GM12878 (cell line): ENCODE measurements around the gene GYS2. TPM values are rescaled to one million over a fixed set of nuclear protein-coding genes. Genes with fewer than 3 reads are reported as not detected.

ENCODE experiments used
- ATAC-seq: fragments of 200-7000 bp; cut with Tn5 transposase; 3 replicates; pipeline ENCODE4 v1.9.1; 2020; ENCODE audit warnings: mild to moderate bottlenecking, moderate library complexity
- BruUV-seq: library from RNA; stranded (reverse); fragments of 400-500 nt; replicated peaks from 2 replicates; lab custom pipeline; 2021; lab: Mats Ljungman, UMichigan
- CTCF ChIA-PET: fragments of 300-600 bp; sonication (Branson Sonifier 250); formaldehyde crosslinking; extraction: SDS; loops from one replicate; lab custom pipeline; 2021; ENCODE audit warnings: inconsistent platforms; lab: Yijun Ruan, JAX
- POLR2A ChIA-PET: fragments of 350-600 bp; formaldehyde crosslinking; extraction: SDS; loops from one replicate; lab custom pipeline; 2021; ENCODE audit warnings: inconsistent platforms; lab: Charles Lee
- RAD21 ChIA-PET: fragments of 300-600 bp; sonication (Branson Sonifier 250); formaldehyde crosslinking; loops from one replicate; lab custom pipeline; 2023; ENCODE audit warnings: antibody characterized with exemption; ENCODE audit not compliant: unreplicated experiment; lab: Charles Lee
- SMC1A ChIA-PET: fragments of 300-600 bp; sonication (Branson Sonifier 250); formaldehyde crosslinking; loops from one replicate; lab custom pipeline; 2023; ENCODE audit not compliant: unreplicated experiment, uncharacterized antibody; lab: Charles Lee
- DNase-seq: peaks from one replicate; pipeline ENCODE4 v3.0.0-alpha.2; 2011; ENCODE audit warnings: low read depth, low spot score
- FAIRE-seq: peaks from 3 replicates; lab custom pipeline; 2011; peaks lifted over from hg19 to GRCh38; lab: Jason Lieb, UNC
- H2AFZ ChIP-seq: 2 replicates; pipeline ENCODE4 v1.6.0; 2011; ENCODE audit warnings: low read depth, low read length, control low read depth; ENCODE audit not compliant: control insufficient read depth
- H3K27ac ChIP-seq: 2 replicates; pipeline ENCODE4 v1.5.1; 2011; ENCODE audit warnings: control low read depth; ENCODE audit not compliant: control insufficient read depth, insufficient read depth
- H3K27me3 ChIP-seq, 2 experiments: replicated peaks in 1 of 2; 2 replicates each; pipeline versions ENCODE4 v1.6.0 to v1.6.1; 2011; ENCODE audit warnings: low read length in 1 of 2; ENCODE audit not compliant: control insufficient read depth in 2 of 2, insufficient read depth in 2 of 2
- H3K36me3 ChIP-seq, 2 experiments: 2 replicates each; pipeline ENCODE4 v1.5.1; 2011; ENCODE audit warnings: low read length in 1 of 2; ENCODE audit not compliant: control insufficient read depth in 2 of 2, insufficient read depth in 2 of 2
- H3K4me1 ChIP-seq: 2 replicates; pipeline ENCODE4 v1.6.1; 2011; ENCODE audit warnings: mild to moderate bottlenecking, low read length, moderate library complexity, mixed read lengths; ENCODE audit not compliant: control insufficient read depth, insufficient read depth
- H3K4me2 ChIP-seq: 2 replicates; pipeline ENCODE4 v1.6.0; 2011; ENCODE audit warnings: control low read depth; ENCODE audit not compliant: control insufficient read depth, insufficient read depth
- H3K4me3 ChIP-seq: fragments of 200-600 bp; sonication (generic); 2 replicates; pipeline ENCODE4 v1.5.1; 2016
- H3K79me2 ChIP-seq: 2 replicates; pipeline ENCODE4 v1.6.0; 2011; ENCODE audit warnings: low read length; ENCODE audit not compliant: control insufficient read depth, insufficient read depth
- H3K9ac ChIP-seq: 2 replicates; pipeline ENCODE4 v1.8.0; 2011; ENCODE audit warnings: low read length, control low read depth, mixed read lengths; ENCODE audit not compliant: control insufficient read depth, insufficient read depth
- H3K9me3 ChIP-seq: replicated peaks from 3 replicates; pipeline ENCODE4 v1.5.1; 2011; ENCODE audit warnings: mild to moderate bottlenecking, low read length; ENCODE audit not compliant: control insufficient read depth, insufficient read depth
- H4K20me1 ChIP-seq: 2 replicates; pipeline ENCODE4 v1.6.0; 2011; ENCODE audit not compliant: control insufficient read depth, insufficient read depth
- ATF7 ChIP-seq: fragments of 450-650 bp; IDR thresholded peaks from 2 replicates; pipeline ENCODE4 v1.6.1; 2016; ENCODE audit warnings: low read depth, mild to moderate bottlenecking
- CEBPZ ChIP-seq: fragments of 150-350 bp; IDR thresholded peaks from 2 replicates; pipeline ENCODE4 v1.6.1; 2016; ENCODE audit warnings: low read depth, low read length
- EED ChIP-seq: sonication (generic); IDR thresholded peaks from 2 replicates; pipeline ENCODE4 v1.6.1; 2016; ENCODE audit warnings: antibody characterized with exemption, low read depth
- EP300 ChIP-seq, 2 experiments: fragments of 150-350 bp in 1 of 2; IDR thresholded peaks; 2 replicates each; pipeline ENCODE4 v1.6.1; 2011 to 2012; ENCODE audit warnings: low read depth in 2 of 2, low read length in 2 of 2, borderline replicate concordance in 1 of 2, improper control_type of control experiment in 1 of 2, inconsistent platforms in 1 of 2; ENCODE audit not compliant: control insufficient read depth in 1 of 2
- ETV6 ChIP-seq, 2 experiments: fragments of 450-650 bp in 1 of 2; IDR thresholded peaks in 1 of 2; conservative IDR thresholded peaks in 1 of 2; 2 replicates each; pipeline ENCODE4 v1.6.1; 2014; ENCODE audit warnings: antibody characterized with exemption in 1 of 2, borderline replicate concordance in 1 of 2, low read depth in 1 of 2, mild to moderate bottlenecking in 1 of 2, moderate library complexity in 1 of 2
- IRF4 ChIP-seq: IDR thresholded peaks from 2 replicates; pipeline ENCODE4 v1.6.1; 2011; ENCODE audit warnings: low read depth, low read length
- MEF2B ChIP-seq: fragments of 450-650 bp; IDR thresholded peaks from 2 replicates; pipeline ENCODE4 v1.6.1; 2018; ENCODE audit warnings: mild to moderate bottlenecking, moderate library complexity; ENCODE audit not compliant: partially characterized antibody, poor library complexity, severe bottlenecking
- NR2C2 ChIP-seq: IDR thresholded peaks from 2 replicates; pipeline ENCODE4 v1.6.1; 2011; ENCODE audit warnings: borderline replicate concordance, low read depth; ENCODE audit not compliant: control insufficient read depth, insufficient read length
- SUPT20H ChIP-seq: IDR thresholded peaks from 2 replicates; pipeline ENCODE4 v1.6.1; 2011; ENCODE audit warnings: low read depth, mild to moderate bottlenecking, low read length, moderate library complexity, borderline replicate concordance; ENCODE audit not compliant: control insufficient read depth
- TCF3 ChIP-seq: IDR thresholded peaks from 2 replicates; pipeline ENCODE4 v1.6.1; 2012; ENCODE audit warnings: low read depth, mild to moderate bottlenecking, low read length, borderline replicate concordance; ENCODE audit not compliant: insufficient read depth
- USF2 ChIP-seq: IDR thresholded peaks from 2 replicates; pipeline ENCODE4 v1.6.1; 2011; ENCODE audit warnings: low read depth, low read length, improper control_type of control experiment, borderline replicate concordance
- ZNF687 ChIP-seq: fragments of 450-650 bp; IDR thresholded peaks from 2 replicates; pipeline ENCODE4 v1.6.1; 2017; ENCODE audit warnings: mild to moderate bottlenecking, moderate library complexity
- WGBS: methylation state at CpG from one replicate; pipeline ENCODE4 v1.1.6; 2016; ENCODE audit warnings: low lambda C conversion rate; ENCODE audit not compliant: insufficient replicate concordance, insufficient coverage; ENCODE audit errors: missing lambda C conversion rate; 5-methylcytosine and 5-hydroxymethylcytosine counted together
- in situ Hi-C: fragments of 300-500 bp; cut with MboI; formaldehyde crosslinking; loops from 9 replicates; pipeline ENCODE4 v1.14.3; 2018; ENCODE audit warnings: mixed read lengths
- intact Hi-C: fragments of 100-400 bp; cut with micrococcal nuclease; formaldehyde crosslinking; loops from one replicate; pipeline ENCODE4 v1.14.2; 2022; ENCODE audit not compliant: unreplicated experiment
- polyA plus RNA-seq, 11 experiments: library from polyadenylated mRNA; depleted of rRNA in 4 of 11; unstranded in 6 of 11; stranded (reverse) in 5 of 11; fragments of >200 nt; fragmentation: Nextera tagmentation in 4 of 11; fragmentation: Illumina TruSeq in 1 of 11; extraction: Ambion mirVana in 4 of 11; extraction: Trizol in 1 of 11; gene quantifications; 1 replicate in 1 of 11; 2 replicates in 10 of 11; pipeline versions ENCODE4 v1.2.1 to v1.2.3, GENCODE V29; 2011 to 2016; ENCODE audit warnings: inconsistent platforms in 2 of 11, missing spikeins in 2 of 11, low read depth in 1 of 11
- total RNA-seq, 4 experiments: library from RNA; depleted of rRNA in 3 of 4; stranded (reverse); fragments of >200 nt in 3 of 4; fragmentation: Illumina TruSeq in 1 of 4; extraction: Trizol in 1 of 4; gene quantifications; 2 replicates each; pipeline versions ENCODE4 v1.2.1 to v1.2.3, GENCODE V29; 2013 to 2021

GYS2 gene
- total and polyA plus RNA-seq, 10 of the 15 experiments (the other 5 are each of a cell fraction or from before 2014, with no cell fraction given), result not detected

GRCh38 chr12:21600196-21600595 lies 4.5 kb downstream of the GYS2 start:
- POLR2A ChIA-PET, result no interaction called here
- no TSS peak for BruUV-seq
- Histone ChIP-seq H3K4me3 (no peak overlapping the region), H2AFZ (no peak overlapping the region), H3K4me2 (no peak overlapping the region), H3K27me3 (no peaks in the 10 kb centered on the region), H4K20me1 (no peaks in the 10 kb centered on the region), H3K36me3 (no peaks in the 10 kb centered on the region), H3K9ac (no peak overlapping the region), H3K79me2 (no peaks in the 10 kb centered on the region), H3K9me3 (no peaks in the 10 kb centered on the region), H3K4me1 (0 out of 2 replicates have a peak, but pooled peaks cover 3% of the 10 kb centered on the region), H3K27ac (no peak overlapping the region)
- 57% methylated on average over 5 of the region's 5 CpGs for WGBS
- RAD21 ChIA-PET, result no interaction called here
- DNase-seq (no peak), ATAC-seq (no peak), FAIRE-seq (no peak)
- in situ Hi-C loops (no loop called here), intact Hi-C loops (no loop called here)
- SMC1A ChIA-PET, result interaction anchor here (0.6 kb wide), 1 partner anchor 35 kb away, joined by 3 read pairs; no protein-coding TSS in a partner anchor
- TF ChIP-seq CEBPZ, result no peak
- TF ChIP-seq SUPT20H, result no peak
- TF ChIP-seq EP300 (IDR thresholded peaks at IDR 0.05; ENCODE audit: borderline replicate concordance in 1 of 2, control insufficient read depth in 1 of 2, low read depth in 2 of 2, low read length in 2 of 2), result no peak
- no peak for TF ChIP-seq EED
- TF ChIP-seq MEF2B, result no peak
- TF ChIP-seq NR2C2, result no peak
- no peak for TF ChIP-seq ETV6 (conservative IDR thresholded peaks at IDR 0.05 in 1 of 2, IDR thresholded peaks at IDR 0.05 in 1 of 2; ENCODE audit: borderline replicate concordance in 1 of 2, low read depth in 1 of 2)
- no peak for TF ChIP-seq IRF4
- no peak for TF ChIP-seq ZNF687
- no peak for TF ChIP-seq ATF7
- no peak for TF ChIP-seq TCF3
- no peak for TF ChIP-seq USF2
- CTCF ChIA-PET, result no interaction called here
